ENCODE data around the gene MYOCD.

DNA sequence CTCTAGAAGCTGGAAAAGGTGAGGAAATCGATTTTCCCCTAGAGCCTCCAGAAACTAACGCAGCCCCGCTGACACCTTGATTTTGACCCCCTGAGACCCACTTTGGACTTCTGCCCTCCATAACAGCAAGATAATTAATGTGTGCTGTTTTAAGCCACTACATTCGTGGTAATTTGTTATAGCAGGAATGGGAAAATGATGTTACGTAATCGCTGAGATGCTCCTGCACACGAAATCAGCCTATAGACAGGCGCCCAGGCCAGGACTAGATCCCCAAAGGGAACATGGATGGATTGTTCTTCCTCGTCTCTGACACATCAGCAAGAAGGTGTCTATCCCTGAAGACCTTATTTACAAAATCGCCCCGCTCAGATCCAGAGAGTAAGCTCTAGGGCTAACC, 1.4 kb upstream of the MYOCD start:
- no peak for TF ChIP-seq CTCF (IDR thresholded peaks at IDR 0.05)
- no peak for TF ChIP-seq EZH2 (IDR thresholded peaks at IDR 0.05)

Data from neural progenitor cell (in vitro differentiated cells).